ENCODE data around the gene TRIM69.

DNA sequence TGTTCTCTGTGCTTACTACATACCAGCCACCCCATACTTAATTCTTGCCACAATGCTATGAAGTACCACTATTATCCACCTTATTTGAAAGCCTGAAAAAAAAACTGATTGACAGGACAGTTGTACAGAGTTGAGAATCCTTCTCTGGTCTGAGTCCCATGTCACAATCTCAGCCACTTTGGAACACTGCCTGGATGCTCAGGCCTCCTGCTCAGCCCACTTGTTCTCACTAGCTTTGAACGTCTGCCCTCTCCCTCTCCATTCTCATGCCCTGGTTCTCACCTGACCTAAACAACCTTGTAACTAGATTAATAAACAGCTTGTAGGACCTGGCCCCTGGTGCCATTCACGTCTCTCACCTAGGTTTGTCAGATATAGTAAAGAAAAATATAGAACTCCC is 53.9 kb downstream of the TRIM69 start:
- TF ChIP-seq, protein P1, sequence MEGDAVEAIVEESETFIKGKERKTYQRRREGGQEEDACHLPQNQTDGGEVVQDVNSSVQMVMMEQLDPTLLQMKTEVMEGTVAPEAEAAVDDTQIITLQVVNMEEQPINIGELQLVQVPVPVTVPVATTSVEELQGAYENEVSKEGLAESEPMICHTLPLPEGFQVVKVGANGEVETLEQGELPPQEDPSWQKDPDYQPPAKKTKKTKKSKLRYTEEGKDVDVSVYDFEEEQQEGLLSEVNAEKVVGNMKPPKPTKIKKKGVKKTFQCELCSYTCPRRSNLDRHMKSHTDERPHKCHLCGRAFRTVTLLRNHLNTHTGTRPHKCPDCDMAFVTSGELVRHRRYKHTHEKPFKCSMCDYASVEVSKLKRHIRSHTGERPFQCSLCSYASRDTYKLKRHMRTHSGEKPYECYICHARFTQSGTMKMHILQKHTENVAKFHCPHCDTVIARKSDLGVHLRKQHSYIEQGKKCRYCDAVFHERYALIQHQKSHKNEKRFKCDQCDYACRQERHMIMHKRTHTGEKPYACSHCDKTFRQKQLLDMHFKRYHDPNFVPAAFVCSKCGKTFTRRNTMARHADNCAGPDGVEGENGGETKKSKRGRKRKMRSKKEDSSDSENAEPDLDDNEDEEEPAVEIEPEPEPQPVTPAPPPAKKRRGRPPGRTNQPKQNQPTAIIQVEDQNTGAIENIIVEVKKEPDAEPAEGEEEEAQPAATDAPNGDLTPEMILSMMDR (IDR thresholded peaks at IDR 0.05), result no peak
- no peak for TF ChIP-seq POLR2A (IDR thresholded peaks at IDR 0.05)
